K562 (cell line): ENCODE results near the gene ZNF785. TPM values are rescaled to one million over a fixed set of nuclear protein-coding genes. Genes with fewer than 3 reads are reported as not detected.

Experiments used
- BRD4 ChIP-seq: fragments of 200-600 bp; sonication (generic); IDR thresholded peaks from 2 replicates; pipeline ENCODE4 v1.6.1; 2017; ENCODE audit warnings: inconsistent platforms
- CCNT2 ChIP-seq: IDR thresholded peaks from 2 replicates; pipeline ENCODE4 v1.6.1; 2011; ENCODE audit warnings: borderline replicate concordance, low read depth, mild to moderate bottlenecking, moderate library complexity, mixed read lengths, low read length; ENCODE audit not compliant: insufficient read length; ENCODE audit errors: extremely low read depth
- GABPB2 ChIP-seq: fragments of 250-450 bp; sonication (Bioruptor Pico); conservative IDR thresholded peaks from 2 replicates; pipeline ENCODE4 v1.5.1; 2021; ENCODE audit warnings: mild to moderate bottlenecking
- GATAD2A ChIP-seq: fragments of 450-650 bp; IDR thresholded peaks from 2 replicates; pipeline ENCODE4 v1.6.1; 2017
- L3MBTL2 ChIP-seq: fragments of 450-650 bp; IDR thresholded peaks from 2 replicates; pipeline ENCODE4 v1.6.1; 2016; ENCODE audit warnings: mild to moderate bottlenecking, moderate library complexity
- MAFF ChIP-seq: IDR thresholded peaks from 2 replicates; pipeline ENCODE4 v1.6.1; 2012; ENCODE audit warnings: low read length, improper control_type of control experiment
- MTA2 ChIP-seq: fragments of 450-650 bp; IDR thresholded peaks from 2 replicates; pipeline ENCODE4 v1.6.1; 2016; ENCODE audit warnings: low read depth
- NR1H2 ChIP-seq: sonication (generic); formaldehyde crosslinking; IDR thresholded peaks from 2 replicates; pipeline ENCODE4 v1.4.0; 2020; ENCODE audit warnings: mild to moderate bottlenecking, missing genetic modification reagents
- POLR2AphosphoS5 ChIP-seq: IDR thresholded peaks from 2 replicates; pipeline ENCODE4 v1.6.1; 2011; ENCODE audit warnings: mild to moderate bottlenecking, low read depth, low read length, moderate library complexity; ENCODE audit not compliant: control insufficient read depth, insufficient read depth
- PYGO2 ChIP-seq: fragments of 450-650 bp; IDR thresholded peaks from 2 replicates; pipeline ENCODE4 v1.6.1; 2016; ENCODE audit warnings: mild to moderate bottlenecking, missing genetic modification characterization, moderate library complexity, missing compliant biosample characterization
- SFPQ ChIP-seq: fragments of 200-400 bp; formaldehyde crosslinking; IDR thresholded peaks from 2 replicates; pipeline ENCODE4 v1.6.1; 2017; ENCODE audit warnings: mild to moderate bottlenecking, low read depth, low read length, moderate library complexity
- SMARCC2 ChIP-seq: fragments of 450-650 bp; IDR thresholded peaks from 2 replicates; pipeline ENCODE4 v1.6.1; 2017; ENCODE audit warnings: antibody characterized with exemption, moderate library complexity, mild to moderate bottlenecking, low read depth
- SRF ChIP-seq, 2 experiments: fragments of 250-450, 450-650 bp in 1 of 2; sonication (Bioruptor Pico) in 1 of 2; sonication (generic) in 1 of 2; formaldehyde crosslinking; IDR thresholded peaks; 2 replicates each; pipeline versions ENCODE4 v1.5.0 to v1.5.1; 2020 to 2022; ENCODE audit warnings: mild to moderate bottlenecking in 1 of 2, missing genetic modification reagents in 1 of 2
- ZBTB11 ChIP-seq, 3 experiments: fragments of 200-800 bp in 1 of 3; fragments of 250-450 bp in 1 of 3; fragments of 450-650 bp in 1 of 3; sonication (Bioruptor Pico) in 1 of 3; sonication (Bioruptor generic) in 1 of 3; formaldehyde crosslinking in 1 of 3; IDR thresholded peaks; 2 replicates each; pipeline versions ENCODE4 v1.6.1 to v1.8.0; 2016 to 2022; ENCODE audit warnings: mild to moderate bottlenecking in 2 of 3, missing genetic modification characterization in 2 of 3, missing compliant biosample characterization in 1 of 3, moderate library complexity in 1 of 3
- ZBTB8A ChIP-seq: fragments of 450-650 bp; IDR thresholded peaks from 2 replicates; pipeline ENCODE4 v1.6.1; 2018; ENCODE audit warnings: mild to moderate bottlenecking, moderate library complexity; ENCODE audit not compliant: partially characterized antibody
- ZNF316 ChIP-seq: fragments of 450-650 bp; IDR thresholded peaks from 2 replicates; pipeline ENCODE4 v1.6.1; 2016
- polyA plus RNA-seq, 8 experiments: library from polyadenylated mRNA; depleted of rRNA in 4 of 8; stranded (reverse) in 5 of 8; unstranded in 3 of 8; fragments of >200 nt; fragmentation: Nextera tagmentation in 2 of 8; fragmentation: Illumina TruSeq in 1 of 8; extraction: Ambion mirVana in 2 of 8; extraction: Trizol in 1 of 8; gene quantifications; 2 replicates each; pipeline versions ENCODE4 v1.2.1 to v1.2.3, GENCODE V29; 2011 to 2014; ENCODE audit warnings: inconsistent platforms in 1 of 8, missing spikeins in 1 of 8
- total RNA-seq, 7 experiments: library from RNA; depleted of rRNA in 6 of 7; stranded (reverse); fragments of >200 nt in 6 of 7; fragmentation: Illumina TruSeq in 2 of 7; extraction: Trizol in 2 of 7; gene quantifications; 2 replicates each; pipeline versions ENCODE4 v1.2.1 to v1.2.3, GENCODE V29; 2011 to 2021; ENCODE audit warnings: low replicate concordance in 1 of 7

ZNF785 gene
- total and polyA plus RNA-seq, 9 of the 15 experiments (the other 6 are each of a cell fraction or from before 2014, with no cell fraction given) = 0.64 to 11.0 (median 6.4) TPM

GRCh38 chr16:30602616-30603277 lies 17.2 kb upstream of the ZNF785 start (continued):
- TF ChIP-seq ZBTB11 (CRISPR knock-in tag; IDR thresholded peaks at IDR 0.05) (no peak), GATAD2A (no peak), CCNT2 (no peak), SMARCC2 (no peak), GABPB2 (CRISPR knock-in tag) (no peak), NR1H2 (CRISPR knock-in tag) (no peak), POLR2AphosphoS5 (no peak), PYGO2 (tag) (no peak), SFPQ (no peak), SRF (CRISPR knock-in tag; IDR thresholded peaks at IDR 0.05) (no peak), L3MBTL2 (no peak), ZBTB8A (no peak), MAFF (0 out of 2 replicates have a peak, but pooled peaks have one; percentile 1), ZNF316 (peak; percentile 58), MTA2 (no peak), BRD4 (no peak)
